Calu3 (cell line): ENCODE results near the gene TUBA4B. TPM values are rescaled to one million over a fixed set of nuclear protein-coding genes. Genes with fewer than 3 reads are reported as not detected.

Experiments used
- BruUV-seq: library from RNA; stranded (reverse); fragments of 400-500 nt; replicated peaks from 2 replicates; lab custom pipeline; 2021; lab: Mats Ljungman, UMichigan
- CTCF ChIA-PET: fragments of 300-600 bp; sonication (Branson Sonifier 250); formaldehyde crosslinking; loops from one replicate; lab custom pipeline; 2022; ENCODE audit warnings: antibody characterized with exemption; lab: Charles Lee
- DNase-seq: peaks from one replicate; pipeline ENCODE4 v3.0.0; 2022
- H3K27ac Mint-ChIP-seq: one replicate; pipeline ENCODE4 v1.8.0; 2022; ENCODE audit warnings: mixed read lengths; ENCODE audit not compliant: unreplicated experiment
- H3K27me3 Mint-ChIP-seq: one replicate; pipeline ENCODE4 v1.8.0; 2022; ENCODE audit warnings: mixed read lengths; ENCODE audit not compliant: unreplicated experiment
- H3K36me3 Mint-ChIP-seq: one replicate; pipeline ENCODE4 v1.8.0; 2022; ENCODE audit warnings: mild to moderate bottlenecking, moderate library complexity, mixed read lengths; ENCODE audit not compliant: insufficient read depth, unreplicated experiment
- H3K4me1 Mint-ChIP-seq: one replicate; pipeline ENCODE4 v1.8.0; 2022; ENCODE audit warnings: mild to moderate bottlenecking, low read depth, mixed read lengths; ENCODE audit not compliant: unreplicated experiment
- H3K4me3 Mint-ChIP-seq: one replicate; pipeline ENCODE4 v1.8.0; 2022; ENCODE audit warnings: mild to moderate bottlenecking, low read depth, moderate library complexity, mixed read lengths; ENCODE audit not compliant: unreplicated experiment
- H3K9me3 Mint-ChIP-seq: one replicate; pipeline ENCODE4 v1.8.0; 2022; ENCODE audit warnings: low read depth, mixed read lengths; ENCODE audit not compliant: unreplicated experiment
- intact Hi-C: fragments of 100-400 bp; cut with micrococcal nuclease; formaldehyde crosslinking; loops from one replicate; pipeline ENCODE4 v1.10.0; 2022; ENCODE audit not compliant: unreplicated experiment
- total RNA-seq: library from RNA; stranded (reverse); gene quantifications from 2 replicates; pipeline ENCODE4 v1.2.3, GENCODE V29; 2022
- TF ChIP-seq, protein P1 (sequence below): fragments of 200-600 bp; IDR thresholded peaks from one replicate; pipeline ENCODE4 v1.8.0; 2022; ENCODE audit warnings: antibody characterized with exemption; ENCODE audit not compliant: unreplicated experiment

Gene TUBA4B
- total RNA-seq, 1 experiment from 2014 or later: not detected

DNA sequence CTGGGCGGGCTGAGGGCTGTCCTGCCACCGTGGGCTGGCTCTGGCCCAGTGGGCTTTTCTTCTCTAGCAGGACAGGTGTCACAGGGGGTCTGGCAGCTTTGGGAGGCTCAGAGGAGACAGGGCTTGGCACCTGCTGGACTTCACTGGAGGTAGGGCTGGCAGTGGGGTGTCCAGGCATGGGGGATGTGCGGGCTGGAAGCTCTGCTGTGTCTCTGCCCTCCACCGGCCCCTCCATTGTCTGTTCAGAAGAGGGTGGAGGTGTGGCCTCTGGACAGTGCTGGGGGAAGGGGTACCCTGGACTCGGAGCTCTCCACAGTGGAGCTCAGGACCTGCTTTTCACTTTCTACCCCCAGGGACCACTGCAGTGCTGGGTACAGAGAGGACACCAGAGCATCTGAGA lies 47.0 kb downstream of the TUBA4B start:
- no peak for DNase-seq
- H3K4me1 Mint-ChIP-seq: no peaks in the 10 kb centered on the region
- no TSS peak for BruUV-seq
- CTCF ChIA-PET: no interaction called here
- intact Hi-C loops: no loop called here
- H3K27ac Mint-ChIP-seq: no peak overlapping the region
- H3K27me3 Mint-ChIP-seq: peaks cover 59% of the 10 kb centered on the region
- no peaks in the 10 kb centered on the region for H3K9me3 Mint-ChIP-seq
- no peak overlapping the region for H3K4me3 Mint-ChIP-seq
- H3K36me3 Mint-ChIP-seq: peaks cover 3% of the 10 kb centered on the region
- TF ChIP-seq, protein P1, sequence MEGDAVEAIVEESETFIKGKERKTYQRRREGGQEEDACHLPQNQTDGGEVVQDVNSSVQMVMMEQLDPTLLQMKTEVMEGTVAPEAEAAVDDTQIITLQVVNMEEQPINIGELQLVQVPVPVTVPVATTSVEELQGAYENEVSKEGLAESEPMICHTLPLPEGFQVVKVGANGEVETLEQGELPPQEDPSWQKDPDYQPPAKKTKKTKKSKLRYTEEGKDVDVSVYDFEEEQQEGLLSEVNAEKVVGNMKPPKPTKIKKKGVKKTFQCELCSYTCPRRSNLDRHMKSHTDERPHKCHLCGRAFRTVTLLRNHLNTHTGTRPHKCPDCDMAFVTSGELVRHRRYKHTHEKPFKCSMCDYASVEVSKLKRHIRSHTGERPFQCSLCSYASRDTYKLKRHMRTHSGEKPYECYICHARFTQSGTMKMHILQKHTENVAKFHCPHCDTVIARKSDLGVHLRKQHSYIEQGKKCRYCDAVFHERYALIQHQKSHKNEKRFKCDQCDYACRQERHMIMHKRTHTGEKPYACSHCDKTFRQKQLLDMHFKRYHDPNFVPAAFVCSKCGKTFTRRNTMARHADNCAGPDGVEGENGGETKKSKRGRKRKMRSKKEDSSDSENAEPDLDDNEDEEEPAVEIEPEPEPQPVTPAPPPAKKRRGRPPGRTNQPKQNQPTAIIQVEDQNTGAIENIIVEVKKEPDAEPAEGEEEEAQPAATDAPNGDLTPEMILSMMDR: no peak

DNA sequence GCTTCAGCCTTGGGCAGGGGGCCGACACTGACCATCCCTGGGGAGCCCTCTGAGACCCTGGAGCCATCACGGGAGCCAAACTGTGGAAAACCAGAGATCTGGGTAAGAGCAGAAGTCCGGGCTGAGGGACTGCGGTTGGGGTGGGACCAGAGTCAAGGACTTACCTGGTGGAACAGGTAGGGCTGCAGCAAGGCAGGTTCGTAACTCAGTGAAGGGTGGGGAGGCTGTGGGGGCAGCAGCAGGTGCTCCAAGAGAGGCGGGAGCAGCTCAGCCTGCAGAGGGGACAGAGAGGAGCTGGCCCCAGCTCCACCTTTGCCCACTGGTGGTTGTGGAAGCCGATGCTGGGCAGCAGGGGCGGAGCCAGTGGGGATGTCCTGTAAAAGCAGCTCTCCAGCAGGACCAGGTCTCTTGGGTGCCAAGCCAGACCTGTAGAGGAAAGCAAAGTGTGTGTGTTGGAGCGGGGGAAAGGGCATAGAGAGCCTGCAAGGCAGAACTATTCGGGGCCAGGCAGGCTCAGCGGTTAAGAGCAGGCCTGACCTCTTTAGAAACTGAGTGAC lies 49.4 kb downstream of the TUBA4B start:
- TF ChIP-seq, protein P1: no peak
- no peak for DNase-seq
- H3K36me3 Mint-ChIP-seq: no peaks in the 10 kb centered on the region
- no peaks in the 10 kb centered on the region for H3K9me3 Mint-ChIP-seq
- BruUV-seq: no TSS peak
- H3K4me3 Mint-ChIP-seq: no peak overlapping the region
- intact Hi-C loops: no loop called here
- peaks cover 84% of the 10 kb centered on the region for H3K27me3 Mint-ChIP-seq
- H3K4me1 Mint-ChIP-seq: no peaks in the 10 kb centered on the region
- no peak overlapping the region for H3K27ac Mint-ChIP-seq
- CTCF ChIA-PET: no interaction called here

DNA sequence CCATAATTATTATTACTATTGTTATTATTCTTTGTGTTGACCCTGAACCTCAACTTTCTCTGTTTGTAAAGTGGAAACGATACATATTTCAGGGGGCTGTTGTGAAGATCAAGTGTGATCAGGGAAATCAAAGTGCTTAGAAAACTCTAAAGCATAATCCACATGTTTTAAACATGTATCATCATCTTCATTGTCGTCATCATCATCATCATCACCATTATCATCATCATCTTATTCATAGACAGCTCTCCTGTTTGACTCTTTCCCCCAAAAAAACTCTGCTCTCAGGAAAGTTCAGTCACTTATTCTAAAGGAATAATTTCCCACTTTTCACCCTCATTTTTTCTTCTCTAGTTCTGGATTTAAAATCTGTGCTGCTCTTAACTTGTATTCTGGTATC lies 51.2 kb downstream of the TUBA4B start:
- TF ChIP-seq, protein P1: no peak
- no peak for DNase-seq
- CTCF ChIA-PET: no interaction called here
- Mint-ChIP-seq H3K27ac (no peak overlapping the region), H3K4me3 (no peak overlapping the region), H3K4me1 (no peaks in the 10 kb centered on the region), H3K9me3 (no peaks in the 10 kb centered on the region), H3K27me3 (peaks cover 90% of the 10 kb centered on the region), H3K36me3 (no peaks in the 10 kb centered on the region)
- intact Hi-C loops: no loop called here
- BruUV-seq: no TSS peak

DNA sequence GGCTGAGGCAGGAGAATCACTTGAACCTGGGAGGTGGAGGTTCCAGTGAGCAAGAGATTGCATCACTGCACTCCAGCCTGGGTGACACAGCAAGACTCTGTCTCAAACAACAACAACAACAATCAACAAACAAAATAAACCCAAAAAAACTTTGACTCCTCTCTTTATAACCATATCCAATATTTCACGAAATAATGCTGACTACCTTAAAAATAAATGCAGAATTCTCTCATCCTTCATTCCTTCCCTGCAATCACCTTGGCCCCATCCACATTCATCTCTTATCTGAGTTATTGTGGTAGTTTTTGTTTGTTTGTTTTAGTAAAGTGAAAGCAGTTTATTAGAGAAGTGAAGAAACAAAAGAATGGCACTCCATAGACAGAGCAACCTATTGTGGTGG lies 53.0 kb downstream of the TUBA4B start:
- Mint-ChIP-seq H3K4me3 (no peak overlapping the region), H3K27me3 (peaks cover 88% of the 10 kb centered on the region), H3K9me3 (no peaks in the 10 kb centered on the region), H3K27ac (no peak overlapping the region), H3K4me1 (no peaks in the 10 kb centered on the region), H3K36me3 (no peaks in the 10 kb centered on the region)
- intact Hi-C loops: no loop called here
- DNase-seq: no peak
- BruUV-seq: no TSS peak
- TF ChIP-seq, protein P1: no peak
- CTCF ChIA-PET: no interaction called here
